Ishikawa (cell line): ENCODE results near the gene PDE4D.

Experiments used
- CEBPB ChIP-seq: IDR thresholded peaks from 2 replicates; pipeline ENCODE4 v1.6.1; 2012
- CREB1 ChIP-seq: IDR thresholded peaks from 2 replicates; pipeline ENCODE4 v1.6.1; 2012; ENCODE audit warnings: low read depth
- EGR1 ChIP-seq: IDR thresholded peaks from 2 replicates; pipeline ENCODE4 v1.6.1; 2012
- EP300 ChIP-seq: IDR thresholded peaks from 2 replicates; pipeline ENCODE4 v1.6.1; 2012; ENCODE audit warnings: borderline replicate concordance
- FOXM1 ChIP-seq: IDR thresholded peaks from 2 replicates; pipeline ENCODE4 v1.6.1; 2012; ENCODE audit warnings: low read depth, borderline replicate concordance
- MAX ChIP-seq: IDR thresholded peaks from 2 replicates; pipeline ENCODE4 v1.6.1; 2012
- NFIC ChIP-seq: IDR thresholded peaks from 2 replicates; pipeline ENCODE4 v1.6.1; 2012
- RAD21 ChIP-seq: IDR thresholded peaks from 2 replicates; pipeline ENCODE4 v1.6.1; 2012; ENCODE audit warnings: low read depth
- TAF1 ChIP-seq: IDR thresholded peaks from 2 replicates; pipeline ENCODE4 v1.6.1; 2012; ENCODE audit warnings: low read depth, mild to moderate bottlenecking
- TCF12 ChIP-seq: IDR thresholded peaks from 2 replicates; pipeline ENCODE4 v1.6.1; 2012; ENCODE audit warnings: low read depth
- TEAD4 ChIP-seq: IDR thresholded peaks from 2 replicates; pipeline ENCODE4 v1.6.1; 2012
- USF1 ChIP-seq: IDR thresholded peaks from 2 replicates; pipeline ENCODE4 v1.6.1; 2012
- YY1 ChIP-seq: IDR thresholded peaks from 2 replicates; pipeline ENCODE4 v1.6.1; 2012; ENCODE audit warnings: low read depth
- ZBTB7A ChIP-seq: IDR thresholded peaks from 2 replicates; pipeline ENCODE4 v1.6.1; 2012; ENCODE audit warnings: low read depth
- TF ChIP-seq, protein P1 (sequence below): IDR thresholded peaks from 2 replicates; pipeline ENCODE4 v1.6.1; 2012; ENCODE audit warnings: low read depth, mild to moderate bottlenecking

Gene PDE4D

DNA sequence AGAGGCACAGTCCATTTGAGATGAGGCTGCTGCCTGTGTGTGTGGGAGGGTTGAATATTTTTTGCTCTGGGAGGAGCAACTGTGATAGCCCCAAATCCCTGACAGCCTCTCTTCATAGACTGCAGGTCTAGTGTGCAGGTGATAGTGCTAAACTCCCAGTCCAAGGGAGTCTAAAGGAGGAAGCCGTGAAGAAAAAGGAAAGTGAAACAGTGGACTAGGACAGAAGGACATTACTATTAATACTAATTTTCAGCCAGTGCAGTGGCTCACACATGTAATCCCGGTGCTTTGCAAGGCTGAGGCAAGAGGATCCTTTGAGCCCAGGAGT is 295.0 kb downstream of the PDE4D start:
- TF ChIP-seq TCF12 (no peak), EGR1 (no peak), TEAD4 (no peak), EP300 (no peak), FOXM1 (no peak), NFIC (no peak), ZBTB7A (no peak), USF1 (no peak), YY1 (no peak)
- TF ChIP-seq, protein P1, sequence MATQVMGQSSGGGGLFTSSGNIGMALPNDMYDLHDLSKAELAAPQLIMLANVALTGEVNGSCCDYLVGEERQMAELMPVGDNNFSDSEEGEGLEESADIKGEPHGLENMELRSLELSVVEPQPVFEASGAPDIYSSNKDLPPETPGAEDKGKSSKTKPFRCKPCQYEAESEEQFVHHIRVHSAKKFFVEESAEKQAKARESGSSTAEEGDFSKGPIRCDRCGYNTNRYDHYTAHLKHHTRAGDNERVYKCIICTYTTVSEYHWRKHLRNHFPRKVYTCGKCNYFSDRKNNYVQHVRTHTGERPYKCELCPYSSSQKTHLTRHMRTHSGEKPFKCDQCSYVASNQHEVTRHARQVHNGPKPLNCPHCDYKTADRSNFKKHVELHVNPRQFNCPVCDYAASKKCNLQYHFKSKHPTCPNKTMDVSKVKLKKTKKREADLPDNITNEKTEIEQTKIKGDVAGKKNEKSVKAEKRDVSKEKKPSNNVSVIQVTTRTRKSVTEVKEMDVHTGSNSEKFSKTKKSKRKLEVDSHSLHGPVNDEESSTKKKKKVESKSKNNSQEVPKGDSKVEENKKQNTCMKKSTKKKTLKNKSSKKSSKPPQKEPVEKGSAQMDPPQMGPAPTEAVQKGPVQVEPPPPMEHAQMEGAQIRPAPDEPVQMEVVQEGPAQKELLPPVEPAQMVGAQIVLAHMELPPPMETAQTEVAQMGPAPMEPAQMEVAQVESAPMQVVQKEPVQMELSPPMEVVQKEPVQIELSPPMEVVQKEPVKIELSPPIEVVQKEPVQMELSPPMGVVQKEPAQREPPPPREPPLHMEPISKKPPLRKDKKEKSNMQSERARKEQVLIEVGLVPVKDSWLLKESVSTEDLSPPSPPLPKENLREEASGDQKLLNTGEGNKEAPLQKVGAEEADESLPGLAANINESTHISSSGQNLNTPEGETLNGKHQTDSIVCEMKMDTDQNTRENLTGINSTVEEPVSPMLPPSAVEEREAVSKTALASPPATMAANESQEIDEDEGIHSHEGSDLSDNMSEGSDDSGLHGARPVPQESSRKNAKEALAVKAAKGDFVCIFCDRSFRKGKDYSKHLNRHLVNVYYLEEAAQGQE: no peak

- TF ChIP-seq MAX (no peak), EP300 (no peak), TEAD4 (no peak), NFIC (no peak), EGR1 (no peak)
- TF ChIP-seq, protein P1: no peak
Measured at GRCh38 chr5:59597690-59598546, 295.6 kb downstream of the PDE4D start.

DNA sequence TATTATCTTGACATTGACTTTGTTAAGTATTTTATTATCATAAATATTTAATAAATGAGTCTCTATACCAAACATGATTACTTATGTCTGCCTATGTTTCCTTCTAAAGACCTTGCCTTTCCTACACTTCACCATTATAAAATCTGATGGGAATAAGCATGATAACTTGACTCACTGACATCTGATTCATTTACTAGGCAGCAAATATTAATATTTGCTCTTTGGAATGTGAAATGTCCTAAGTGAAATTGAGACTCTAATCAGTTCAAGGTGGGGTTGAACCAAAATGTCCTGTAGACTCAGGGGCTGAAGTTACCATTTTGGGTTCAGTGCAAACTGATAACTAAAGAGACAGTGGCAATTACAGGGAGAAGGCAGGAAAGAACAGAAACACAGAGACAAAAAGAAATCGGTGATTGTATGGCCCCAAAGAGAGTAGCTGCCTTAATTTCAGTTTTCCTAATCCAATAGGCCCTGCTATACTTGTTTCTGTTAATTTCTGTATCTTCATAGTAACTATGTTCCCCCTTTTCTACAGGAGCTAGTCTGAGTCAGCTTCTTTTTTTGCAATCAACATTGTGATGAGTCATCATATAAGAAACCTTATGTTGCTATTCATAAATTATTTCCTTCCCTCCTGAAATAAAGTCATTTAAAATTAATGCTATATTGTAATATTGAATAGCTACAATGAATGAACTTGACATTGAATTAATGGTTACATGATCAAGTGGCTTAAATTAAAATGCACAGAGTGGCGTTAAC is 296.8 kb downstream of the PDE4D start:
- TF ChIP-seq EGR1 (no peak), ZBTB7A (no peak), USF1 (no peak), TAF1 (no peak), EP300 (no peak), RAD21 (no peak), NFIC (no peak), FOXM1 (no peak), CEBPB (no peak), MAX (no peak), CREB1 (no peak), YY1 (no peak), TCF12 (no peak), TEAD4 (no peak)
- TF ChIP-seq, protein P1: no peak

DNA sequence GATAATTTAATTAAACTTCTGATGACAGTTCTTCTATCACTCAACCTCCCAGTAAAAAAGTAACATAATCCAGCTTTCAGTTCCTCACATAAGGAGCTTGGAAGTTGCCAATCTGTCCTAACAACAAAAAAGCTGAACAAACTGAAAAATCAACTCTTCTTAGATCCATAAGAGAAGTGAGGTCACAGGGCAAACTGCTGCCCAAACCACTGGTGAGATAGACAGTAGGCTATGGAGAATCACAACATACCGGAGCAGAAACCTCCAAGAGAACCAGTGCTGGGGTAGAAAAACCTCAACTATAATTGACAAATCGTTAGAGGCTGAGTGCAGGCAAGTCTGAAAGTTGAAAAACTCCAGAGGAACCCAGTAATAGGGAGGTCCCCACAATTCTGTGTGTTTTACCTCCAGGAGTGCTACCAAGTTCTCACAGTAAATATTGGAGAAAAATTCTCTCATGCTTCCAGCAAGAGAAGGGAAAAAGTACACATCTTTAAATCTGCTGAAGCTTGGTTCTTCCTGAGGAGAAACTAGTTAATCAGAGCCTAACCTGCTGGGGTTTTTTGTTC is 300.0 kb downstream of the PDE4D start:
- no peak for TF ChIP-seq MAX
- no peak for TF ChIP-seq USF1
- no peak for TF ChIP-seq YY1
- no peak for TF ChIP-seq EGR1
- TF ChIP-seq TCF12: no peak
- no peak for TF ChIP-seq ZBTB7A
